Endothelial cell (in vitro differentiated cells): ENCODE measurements around the gene SELENOW. TPM values are rescaled to one million over a fixed set of nuclear protein-coding genes. Genes with fewer than 3 reads are reported as not detected.
A peak's percentile ranks its signal among the peaks of the same experiment; 100 is the strongest.
"Not testable (repeated sequence)": the region's sequence is repeated elsewhere in the genome, so short reads cannot be mapped to it uniquely, and the experiment has no call there.

Source experiments
- DNase-seq: peaks from one replicate; pipeline ENCODE4 v3.0.0; 2021; ENCODE audit warnings: low spot score
- H3K27ac Mint-ChIP-seq: one replicate; pipeline ENCODE4 v1.8.0; 2021; ENCODE audit warnings: mixed read lengths, inconsistent platforms; ENCODE audit not compliant: unreplicated experiment
- H3K27me3 Mint-ChIP-seq: one replicate; pipeline ENCODE4 v1.8.0; 2021; ENCODE audit warnings: mild to moderate bottlenecking, moderate library complexity, mixed read lengths, inconsistent platforms; ENCODE audit not compliant: unreplicated experiment
- H3K36me3 Mint-ChIP-seq: one replicate; pipeline ENCODE4 v1.8.0; 2021; ENCODE audit warnings: mild to moderate bottlenecking, low read depth, mixed read lengths, inconsistent platforms; ENCODE audit not compliant: unreplicated experiment
- H3K4me1 Mint-ChIP-seq: one replicate; pipeline ENCODE4 v1.8.0; 2021; ENCODE audit warnings: mild to moderate bottlenecking, mixed read lengths, inconsistent platforms; ENCODE audit not compliant: unreplicated experiment
- H3K4me3 Mint-ChIP-seq: one replicate; pipeline ENCODE4 v1.8.0; 2021; ENCODE audit warnings: mild to moderate bottlenecking, mixed read lengths, inconsistent platforms; ENCODE audit not compliant: unreplicated experiment
- H3K9me3 Mint-ChIP-seq: one replicate; pipeline ENCODE4 v1.8.0; 2021; ENCODE audit warnings: mixed read lengths, inconsistent platforms; ENCODE audit not compliant: unreplicated experiment
- CTCF ChIP-seq: fragments of 200-600 bp; sonication (generic); IDR thresholded peaks from one replicate; pipeline ENCODE4 v1.5.0; 2021; ENCODE audit warnings: antibody characterized with exemption; ENCODE audit not compliant: unreplicated experiment
- total RNA-seq: library from RNA; stranded (reverse); fragmentation: NEBNext Ultra II Directional; extraction: Animal tissue kit (Norgen Biotek cat#: 25700); gene quantifications from one replicate; pipeline ENCODE4 v1.2.1, GENCODE V29; 2021; ENCODE audit not compliant: unreplicated experiment

Gene SELENOW
- total RNA-seq, 1 donor from 2014 or later = 791 TPM

- TF ChIP-seq CTCF = no peak
- Mint-ChIP-seq H3K4me1 (peaks cover 30% of the 10 kb centered on the region), H3K27ac (peak overlapping the region; percentile 42), H3K27me3 (peaks cover 12% of the 10 kb centered on the region), H3K4me3 (peak overlapping the region; percentile 94), H3K36me3 (peaks cover 46% of the 10 kb centered on the region), H3K9me3 (no peaks in the 10 kb centered on the region)
- no peak for DNase-seq
Measured at GRCh38 chr19:47781590-47782262, 3.2 kb downstream of the SELENOW start.

GRCh38 chr19:47786566-47786965, 8.1 kb downstream of the SELENOW start:
- Mint-ChIP-seq H3K27me3 (peaks cover 7% of the 10 kb centered on the region), H3K4me3 (no peak overlapping the region), H3K9me3 (no peaks in the 10 kb centered on the region), H3K27ac (no peak overlapping the region), H3K4me1 (peaks cover 8% of the 10 kb centered on the region), H3K36me3 (peaks cover 31% of the 10 kb centered on the region)
- no peak for TF ChIP-seq CTCF
- DNase-seq = no peak

- H3K9me3 Mint-ChIP-seq, DNase-seq, H3K27me3 Mint-ChIP-seq, H3K4me3 Mint-ChIP-seq, H3K4me1 Mint-ChIP-seq, H3K27ac Mint-ChIP-seq: not testable (repeated sequence)
- H3K36me3 Mint-ChIP-seq = peaks cover 24% of the 10 kb centered on the region
Measured at GRCh38 chr19:47787307-47787706, 8.8 kb downstream of the SELENOW start.

- H3K4me3 Mint-ChIP-seq, H3K9me3 Mint-ChIP-seq, DNase-seq, H3K27ac Mint-ChIP-seq, H3K27me3 Mint-ChIP-seq, H3K4me1 Mint-ChIP-seq, H3K36me3 Mint-ChIP-seq: not testable (repeated sequence)
Measured at GRCh38 chr19:47789811-47790210, 11.3 kb downstream of the SELENOW start.

- Mint-ChIP-seq H3K27me3 (peaks cover 6% of the 10 kb centered on the region), H3K36me3 (peaks cover 6% of the 10 kb centered on the region), H3K27ac (no peak overlapping the region), H3K4me3 (no peak overlapping the region), H3K4me1 (no peaks in the 10 kb centered on the region), H3K9me3 (no peaks in the 10 kb centered on the region)
- DNase-seq = peak; percentile 97
- peak; percentile 85 for TF ChIP-seq CTCF
Measured at GRCh38 chr19:47790398-47790814, 11.9 kb downstream of the SELENOW start.

GRCh38 chr19:47792616-47793015, 14.1 kb downstream of the SELENOW start:
- H3K4me1 Mint-ChIP-seq = no peaks in the 10 kb centered on the region
- no peak for DNase-seq
- no peak overlapping the region for H3K27ac Mint-ChIP-seq
- no peak overlapping the region for H3K4me3 Mint-ChIP-seq
- H3K27me3 Mint-ChIP-seq = peaks cover 4% of the 10 kb centered on the region
- TF ChIP-seq CTCF = no peak
- H3K9me3 Mint-ChIP-seq = no peaks in the 10 kb centered on the region
- peaks cover 4% of the 10 kb centered on the region for H3K36me3 Mint-ChIP-seq
